ENCODE data around the gene MGST3.

MGST3 gene

DNA sequence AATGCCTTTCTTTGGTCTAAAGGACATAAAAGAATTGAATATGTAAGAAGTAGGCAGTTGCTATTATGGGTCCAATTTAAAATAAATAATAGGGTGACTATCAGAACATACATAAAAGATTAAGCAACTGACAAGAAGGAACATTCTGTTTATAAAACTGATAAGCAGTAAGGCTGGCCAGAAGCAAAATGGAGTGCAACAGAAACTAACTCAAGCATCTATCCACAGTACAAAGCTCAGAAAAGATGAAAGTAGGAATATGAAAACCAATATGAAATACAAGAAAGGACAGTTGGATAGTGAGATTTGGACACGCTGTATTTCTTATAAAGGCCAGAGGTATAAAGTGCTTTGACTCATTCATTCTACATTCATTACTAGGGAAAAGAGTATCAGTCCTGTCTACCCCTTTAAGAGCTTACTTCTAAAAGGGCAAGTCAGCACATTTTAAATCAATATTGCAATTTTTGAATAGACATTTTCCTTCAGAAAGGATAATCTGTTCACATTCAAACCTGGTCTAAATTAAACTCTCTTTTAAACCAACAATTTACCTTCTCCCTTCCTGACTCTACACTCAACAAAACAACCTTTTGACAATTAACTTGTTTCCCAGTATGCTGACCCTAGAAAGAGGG, 52.9 kb downstream of the MGST3 start:
- TF ChIP-seq, protein P1, sequence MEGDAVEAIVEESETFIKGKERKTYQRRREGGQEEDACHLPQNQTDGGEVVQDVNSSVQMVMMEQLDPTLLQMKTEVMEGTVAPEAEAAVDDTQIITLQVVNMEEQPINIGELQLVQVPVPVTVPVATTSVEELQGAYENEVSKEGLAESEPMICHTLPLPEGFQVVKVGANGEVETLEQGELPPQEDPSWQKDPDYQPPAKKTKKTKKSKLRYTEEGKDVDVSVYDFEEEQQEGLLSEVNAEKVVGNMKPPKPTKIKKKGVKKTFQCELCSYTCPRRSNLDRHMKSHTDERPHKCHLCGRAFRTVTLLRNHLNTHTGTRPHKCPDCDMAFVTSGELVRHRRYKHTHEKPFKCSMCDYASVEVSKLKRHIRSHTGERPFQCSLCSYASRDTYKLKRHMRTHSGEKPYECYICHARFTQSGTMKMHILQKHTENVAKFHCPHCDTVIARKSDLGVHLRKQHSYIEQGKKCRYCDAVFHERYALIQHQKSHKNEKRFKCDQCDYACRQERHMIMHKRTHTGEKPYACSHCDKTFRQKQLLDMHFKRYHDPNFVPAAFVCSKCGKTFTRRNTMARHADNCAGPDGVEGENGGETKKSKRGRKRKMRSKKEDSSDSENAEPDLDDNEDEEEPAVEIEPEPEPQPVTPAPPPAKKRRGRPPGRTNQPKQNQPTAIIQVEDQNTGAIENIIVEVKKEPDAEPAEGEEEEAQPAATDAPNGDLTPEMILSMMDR (IDR thresholded peaks at IDR 0.05), result no peak
- Mint-ChIP-seq H3K4me1 (no peaks in the 10 kb centered on the region), H3K4me3 (no peak overlapping the region), H3K36me3 (ENCODE audit: low read depth) (peaks cover 81% of the 10 kb centered on the region), H3K27ac (no peak overlapping the region), H3K9me3 (peaks cover 26% of the 10 kb centered on the region), H3K27me3 (ENCODE audit: low read depth, poor library complexity) (no peaks in the 10 kb centered on the region)
- DNase-seq, result no peak

DNA sequence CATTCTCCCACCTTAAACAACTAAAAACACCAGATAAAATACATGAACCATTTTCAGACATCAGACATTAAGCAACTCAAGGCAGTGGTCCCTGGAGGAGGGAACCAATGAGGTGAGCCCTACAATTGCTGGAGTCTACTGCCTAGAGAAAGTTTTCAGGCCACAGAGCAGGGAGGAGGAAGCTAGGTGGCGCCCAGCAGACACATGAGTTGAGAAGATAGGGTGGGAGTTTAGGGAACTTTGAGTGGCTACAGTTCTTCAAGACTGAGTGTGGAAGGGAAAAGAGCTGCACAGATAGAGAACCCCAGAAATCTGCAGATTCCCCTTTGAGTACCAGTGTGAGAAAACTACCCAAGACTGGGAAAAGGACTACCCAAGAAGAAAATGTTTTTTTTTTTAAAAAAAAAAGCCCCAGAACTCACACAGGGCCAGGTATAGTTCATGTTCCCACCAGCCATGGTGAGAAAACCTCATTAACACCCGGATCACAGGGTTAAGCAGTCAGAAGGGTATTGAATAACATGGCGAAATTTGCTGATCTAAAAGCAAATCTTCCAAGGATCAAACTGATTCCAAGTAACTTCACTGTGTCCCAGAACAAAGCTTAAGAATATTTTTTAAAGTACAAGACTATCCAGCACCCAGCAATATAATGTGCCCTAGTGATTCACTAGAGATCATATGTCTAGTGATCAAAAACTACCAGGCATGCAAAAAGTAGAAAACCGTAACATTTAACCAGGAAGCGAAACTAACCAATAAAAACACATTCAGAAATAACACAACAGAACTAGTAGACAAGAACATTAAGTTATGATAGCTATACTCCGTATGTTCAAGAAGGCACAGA, 55.3 kb downstream of the MGST3 start:
- H3K9me3 Mint-ChIP-seq, result peaks cover 43% of the 10 kb centered on the region
- H3K27ac Mint-ChIP-seq, result no peak overlapping the region
- H3K36me3 Mint-ChIP-seq (ENCODE audit: low read depth), result peaks cover 82% of the 10 kb centered on the region
- H3K4me1 Mint-ChIP-seq, result no peaks in the 10 kb centered on the region
- DNase-seq, result no peak
- no peak overlapping the region for H3K4me3 Mint-ChIP-seq
- TF ChIP-seq, protein P1 (IDR thresholded peaks at IDR 0.05), result no peak
- no peaks in the 10 kb centered on the region for H3K27me3 Mint-ChIP-seq (ENCODE audit: low read depth, poor library complexity)

DNA sequence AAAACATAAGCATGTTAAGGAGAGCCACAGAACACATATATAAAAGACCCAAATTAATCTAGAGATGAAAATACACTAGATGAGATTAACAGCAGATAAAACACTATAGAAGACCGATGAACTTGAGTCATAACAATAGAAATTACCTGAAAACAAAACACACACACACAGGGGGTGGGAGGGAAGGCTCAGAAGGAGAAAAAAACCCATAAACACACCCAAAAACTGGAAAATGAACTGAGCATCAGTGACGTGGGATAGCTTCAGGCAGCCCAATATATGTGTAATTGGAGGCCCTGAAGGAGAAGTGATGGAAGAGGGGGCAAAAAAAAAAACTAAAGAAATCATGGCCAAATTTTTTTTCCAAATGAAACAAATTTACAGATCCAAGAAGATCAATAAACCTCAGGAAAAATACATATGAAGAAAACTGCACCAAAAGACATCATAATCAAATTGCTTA, 56.0 kb downstream of the MGST3 start:
- no peak overlapping the region for H3K27ac Mint-ChIP-seq
- no peaks in the 10 kb centered on the region for H3K4me1 Mint-ChIP-seq
- H3K9me3 Mint-ChIP-seq, result peaks cover 49% of the 10 kb centered on the region
- H3K36me3 Mint-ChIP-seq (ENCODE audit: low read depth), result peaks cover 82% of the 10 kb centered on the region
- TF ChIP-seq, protein P1 (IDR thresholded peaks at IDR 0.05), result no peak
- no peak overlapping the region for H3K4me3 Mint-ChIP-seq
- H3K27me3 Mint-ChIP-seq (ENCODE audit: low read depth, poor library complexity), result no peaks in the 10 kb centered on the region
- no peak for DNase-seq

DNA sequence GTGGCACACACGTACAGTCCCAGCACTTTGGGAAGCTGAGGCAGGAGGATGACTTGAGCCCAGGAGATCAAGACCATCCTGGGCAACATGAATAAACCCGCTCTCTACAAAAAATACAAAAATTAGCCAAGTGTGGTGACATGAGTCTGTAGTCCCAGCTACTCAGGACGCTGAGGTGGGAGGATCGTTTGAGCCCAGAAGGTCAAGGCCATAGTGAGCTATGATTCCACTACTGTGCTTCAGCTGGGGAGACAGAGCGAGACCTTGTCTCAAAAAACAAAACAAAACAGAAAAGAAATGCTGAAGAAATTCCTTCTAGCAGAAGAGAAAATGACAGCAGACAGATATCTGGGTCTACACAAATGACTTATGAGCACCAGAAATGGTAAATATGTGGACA, 57.0 kb downstream of the MGST3 start:
- no peak for DNase-seq
- Mint-ChIP-seq H3K27ac (no peak overlapping the region), H3K4me3 (no peak overlapping the region), H3K9me3 (peaks cover 57% of the 10 kb centered on the region), H3K36me3 (ENCODE audit: low read depth) (peaks cover 82% of the 10 kb centered on the region), H3K4me1 (no peaks in the 10 kb centered on the region), H3K27me3 (ENCODE audit: low read depth, poor library complexity) (no peaks in the 10 kb centered on the region)
- TF ChIP-seq, protein P1 (IDR thresholded peaks at IDR 0.05), result no peak

DNA sequence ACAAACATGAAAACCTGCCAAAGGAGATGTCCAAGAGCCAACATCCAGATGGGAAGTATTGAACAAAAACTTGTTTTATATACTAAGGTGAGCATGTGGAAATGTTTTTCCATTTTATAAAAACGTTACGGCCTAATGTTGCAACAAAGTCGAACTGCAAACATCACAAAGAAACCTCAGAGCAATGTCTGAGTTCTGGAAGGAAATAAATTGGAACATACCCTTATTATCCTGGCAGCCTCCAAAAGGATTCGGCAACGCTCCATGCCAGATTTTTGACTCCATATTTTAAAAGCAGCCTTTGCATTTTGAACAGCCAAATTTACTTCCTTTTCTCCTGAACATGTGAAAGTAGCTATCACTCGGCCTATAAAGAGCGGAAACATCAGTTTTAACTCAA, 64.0 kb downstream of the MGST3 start:
- DNase-seq, result no peak
- H3K27me3 Mint-ChIP-seq (ENCODE audit: low read depth, poor library complexity), result no peaks in the 10 kb centered on the region
- TF ChIP-seq, protein P1 (IDR thresholded peaks at IDR 0.05), result no peak
- no peak overlapping the region for H3K4me3 Mint-ChIP-seq
- H3K9me3 Mint-ChIP-seq, result peaks cover 45% of the 10 kb centered on the region
- peaks cover 70% of the 10 kb centered on the region for H3K36me3 Mint-ChIP-seq (ENCODE audit: low read depth)
- no peak overlapping the region for H3K27ac Mint-ChIP-seq
- peaks cover 25% of the 10 kb centered on the region for H3K4me1 Mint-ChIP-seq
